ENCODE results near the gene DPY19L3.

Gene DPY19L3

GRCh38 chr19:32476032-32476350 is 70.4 kb downstream of the DPY19L3 start:
- Histone ChIP-seq H3K18ac (ENCODE audit: low read length) (no peak overlapping the region), H2BK12ac (ENCODE audit: low read length) (no peak overlapping the region), H3K14ac (ENCODE audit: low read length) (no peak overlapping the region), H3K79me2 (ENCODE audit: control insufficient read depth, insufficient read depth, low read length, poor library complexity) (no peaks in the 10 kb centered on the region), H2BK5ac (ENCODE audit: low read depth, low read length, poor library complexity) (no peak overlapping the region), H3K4ac (ENCODE audit: low read depth, low read length) (no peak overlapping the region), H3K4me1 (ENCODE audit: control insufficient read depth in 1 of 2, insufficient read depth in 2 of 2, low read length in 2 of 2) (peaks cover 7 to 10% of the 10 kb centered on the region in 2 experiments), H3K4me3 (ENCODE audit: low read depth, low read length) (no peak overlapping the region), H3K36me3 (ENCODE audit: control insufficient read depth in 1 of 2, insufficient read depth in 2 of 2, low read length in 2 of 2) (peaks cover 32 to 39% of the 10 kb centered on the region in 2 experiments), H3K4me2 (ENCODE audit: low read length) (no peak overlapping the region), H3K23ac (ENCODE audit: low read length) (no peak overlapping the region), H4K12ac (ENCODE audit: low read depth, low read length) (no peak overlapping the region), H2AK5ac (ENCODE audit: low read length) (no peak overlapping the region), H3K27me3 (ENCODE audit: insufficient read depth, low read length) (no peaks in the 10 kb centered on the region), H3K79me1 (ENCODE audit: low read length) (no peaks in the 10 kb centered on the region), H3K9ac (ENCODE audit: low read length) (no peak overlapping the region), H3K9me3 (ENCODE audit: insufficient read depth, low read depth, low read length) (peaks cover 2% of the 10 kb centered on the region), H3K27ac (ENCODE audit: low read depth, low read length) (no peak overlapping the region), H2BK120ac (ENCODE audit: insufficient read depth, low read length, poor library complexity) (no peak overlapping the region), H2AFZ (ENCODE audit: insufficient read depth, low read length, poor library complexity) (no peak overlapping the region), H4K8ac (ENCODE audit: low read depth, low read length) (no peak overlapping the region), H4K91ac (ENCODE audit: low read depth, low read length) (no peak overlapping the region)
- no CpG with 5 or more reads among the region's 4 CpGs for WGBS (ENCODE audit: extremely low coverage, insufficient coverage, insufficient read length)
- no peak for DNase-seq

- Histone ChIP-seq H3K23ac (ENCODE audit: low read length) (no peak overlapping the region), H2AK5ac (ENCODE audit: low read length) (no peak overlapping the region), H2AFZ (ENCODE audit: insufficient read depth, low read length, poor library complexity) (no peak overlapping the region), H3K79me1 (ENCODE audit: low read length) (no peaks in the 10 kb centered on the region), H3K36me3 (ENCODE audit: control insufficient read depth in 1 of 2, insufficient read depth in 2 of 2, low read length in 2 of 2) (peaks cover 22 to 41% of the 10 kb centered on the region in 2 experiments), H3K9ac (ENCODE audit: low read length) (no peak overlapping the region), H3K14ac (ENCODE audit: low read length) (no peak overlapping the region), H4K91ac (ENCODE audit: low read depth, low read length) (no peak overlapping the region), H3K27me3 (ENCODE audit: insufficient read depth, low read length) (no peaks in the 10 kb centered on the region), H4K12ac (ENCODE audit: low read depth, low read length) (no peak overlapping the region), H3K4me1 (ENCODE audit: control insufficient read depth in 1 of 2, insufficient read depth in 2 of 2, low read length in 2 of 2) (peaks cover 6 to 7% of the 10 kb centered on the region in 2 experiments), H4K8ac (ENCODE audit: low read depth, low read length) (no peak overlapping the region), H2BK120ac (ENCODE audit: insufficient read depth, low read length, poor library complexity) (no peak overlapping the region), H3K4me2 (ENCODE audit: low read length) (no peak overlapping the region), H3K18ac (ENCODE audit: low read length) (no peak overlapping the region), H2BK5ac (ENCODE audit: low read depth, low read length, poor library complexity) (no peak overlapping the region), H2BK12ac (ENCODE audit: low read length) (no peak overlapping the region), H3K27ac (ENCODE audit: low read depth, low read length) (no peak overlapping the region), H3K79me2 (ENCODE audit: control insufficient read depth, insufficient read depth, low read length, poor library complexity) (no peaks in the 10 kb centered on the region), H3K4me3 (ENCODE audit: low read depth, low read length) (no peak overlapping the region), H3K9me3 (ENCODE audit: insufficient read depth, low read depth, low read length) (peaks cover 2% of the 10 kb centered on the region), H3K4ac (ENCODE audit: low read depth, low read length) (no peak overlapping the region)
- no peak for DNase-seq
- no CpG with 5 or more reads among the region's 13 CpGs for whole genome bisulfite sequencing (ENCODE audit: extremely low coverage, insufficient coverage, insufficient read length)
Observed at GRCh38 chr19:32480321-32480720, 74.8 kb downstream of the DPY19L3 start.

- H3K36me3 ChIP-seq (ENCODE audit: control insufficient read depth in 1 of 2, insufficient read depth in 2 of 2, low read length in 2 of 2), result peaks cover 23 to 42% of the 10 kb centered on the region in 2 experiments
- no peak overlapping the region for H2AFZ ChIP-seq (ENCODE audit: insufficient read depth, low read length, poor library complexity)
- H4K91ac ChIP-seq (ENCODE audit: low read depth, low read length), result no peak overlapping the region
- no peaks in the 10 kb centered on the region for H3K79me2 ChIP-seq (ENCODE audit: control insufficient read depth, insufficient read depth, low read length, poor library complexity)
- H3K79me1 ChIP-seq (ENCODE audit: low read length), result no peaks in the 10 kb centered on the region
- H3K27ac ChIP-seq (ENCODE audit: low read depth, low read length), result no peak overlapping the region
- H3K18ac ChIP-seq (ENCODE audit: low read length), result no peak overlapping the region
- no peaks in the 10 kb centered on the region for H3K27me3 ChIP-seq (ENCODE audit: insufficient read depth, low read length)
- H3K4me1 ChIP-seq (ENCODE audit: control insufficient read depth in 1 of 2, insufficient read depth in 2 of 2, low read length in 2 of 2), result peaks cover 5 to 6% of the 10 kb centered on the region in 2 experiments
- H3K4me3 ChIP-seq (ENCODE audit: low read depth, low read length), result no peak overlapping the region
- no peak overlapping the region for H3K14ac ChIP-seq (ENCODE audit: low read length)
- H3K4ac ChIP-seq (ENCODE audit: low read depth, low read length), result no peak overlapping the region
- H2BK12ac ChIP-seq (ENCODE audit: low read length), result no peak overlapping the region
- H3K9ac ChIP-seq (ENCODE audit: low read length), result no peak overlapping the region
- no peak overlapping the region for H3K4me2 ChIP-seq (ENCODE audit: low read length)
- no peak overlapping the region for H4K12ac ChIP-seq (ENCODE audit: low read depth, low read length)
- no peak overlapping the region for H2BK5ac ChIP-seq (ENCODE audit: low read depth, low read length, poor library complexity)
- WGBS (ENCODE audit: extremely low coverage, insufficient coverage, insufficient read length), result no CpG with 5 or more reads among the region's 4 CpGs
- no peak overlapping the region for H2BK120ac ChIP-seq (ENCODE audit: insufficient read depth, low read length, poor library complexity)
- no peak overlapping the region for H2AK5ac ChIP-seq (ENCODE audit: low read length)
- H3K9me3 ChIP-seq (ENCODE audit: insufficient read depth, low read depth, low read length), result peaks cover 6% of the 10 kb centered on the region
- H4K8ac ChIP-seq (ENCODE audit: low read depth, low read length), result no peak overlapping the region
- H3K23ac ChIP-seq (ENCODE audit: low read length), result no peak overlapping the region
- DNase-seq, result no peak
Observed at GRCh38 chr19:32483574-32483973, 78.0 kb downstream of the DPY19L3 start.

- Histone ChIP-seq H3K4me1 (ENCODE audit: control insufficient read depth in 1 of 2, insufficient read depth in 2 of 2, low read length in 2 of 2) (no peaks in the 10 kb centered on the region), H3K27ac (ENCODE audit: low read depth, low read length) (no peak overlapping the region), H3K27me3 (ENCODE audit: insufficient read depth, low read length) (no peaks in the 10 kb centered on the region), H3K9ac (ENCODE audit: low read length) (no peak overlapping the region), H2BK120ac (ENCODE audit: insufficient read depth, low read length, poor library complexity) (no peak overlapping the region), H2AK5ac (ENCODE audit: low read length) (no peak overlapping the region), H3K79me2 (ENCODE audit: control insufficient read depth, insufficient read depth, low read length, poor library complexity) (no peaks in the 10 kb centered on the region), H4K12ac (ENCODE audit: low read depth, low read length) (no peak overlapping the region), H3K23ac (ENCODE audit: low read length) (no peak overlapping the region), H3K36me3 (ENCODE audit: control insufficient read depth in 1 of 2, insufficient read depth in 2 of 2, low read length in 2 of 2) (peaks cover 7 to 11% of the 10 kb centered on the region in 2 experiments), H3K4me2 (ENCODE audit: low read length) (no peak overlapping the region), H2AFZ (ENCODE audit: insufficient read depth, low read length, poor library complexity) (no peak overlapping the region), H4K8ac (ENCODE audit: low read depth, low read length) (no peak overlapping the region), H3K4ac (ENCODE audit: low read depth, low read length) (no peak overlapping the region), H3K14ac (ENCODE audit: low read length) (no peak overlapping the region), H2BK12ac (ENCODE audit: low read length) (no peak overlapping the region), H2BK5ac (ENCODE audit: low read depth, low read length, poor library complexity) (no peak overlapping the region), H4K91ac (ENCODE audit: low read depth, low read length) (no peak overlapping the region), H3K9me3 (ENCODE audit: insufficient read depth, low read depth, low read length) (peaks cover 6% of the 10 kb centered on the region), H3K18ac (ENCODE audit: low read length) (no peak overlapping the region), H3K4me3 (ENCODE audit: low read depth, low read length) (no peak overlapping the region), H3K79me1 (ENCODE audit: low read length) (no peaks in the 10 kb centered on the region)
- no peak for DNase-seq
- no CpG with 5 or more reads among the region's 2 CpGs for WGBS (ENCODE audit: extremely low coverage, insufficient coverage, insufficient read length)
Observed at GRCh38 chr19:32489971-32490370, 84.4 kb downstream of the DPY19L3 start.

Data from trophoblast cell (in vitro differentiated cells and primary cell).